ENCODE data around the gene PDPK1. TPM values are rescaled to one million over a fixed set of nuclear protein-coding genes. Genes with fewer than 3 reads are reported as not detected.

Gene PDPK1
- total RNA-seq, 1 donor from 2014 or later: 44.6 TPM

DNA sequence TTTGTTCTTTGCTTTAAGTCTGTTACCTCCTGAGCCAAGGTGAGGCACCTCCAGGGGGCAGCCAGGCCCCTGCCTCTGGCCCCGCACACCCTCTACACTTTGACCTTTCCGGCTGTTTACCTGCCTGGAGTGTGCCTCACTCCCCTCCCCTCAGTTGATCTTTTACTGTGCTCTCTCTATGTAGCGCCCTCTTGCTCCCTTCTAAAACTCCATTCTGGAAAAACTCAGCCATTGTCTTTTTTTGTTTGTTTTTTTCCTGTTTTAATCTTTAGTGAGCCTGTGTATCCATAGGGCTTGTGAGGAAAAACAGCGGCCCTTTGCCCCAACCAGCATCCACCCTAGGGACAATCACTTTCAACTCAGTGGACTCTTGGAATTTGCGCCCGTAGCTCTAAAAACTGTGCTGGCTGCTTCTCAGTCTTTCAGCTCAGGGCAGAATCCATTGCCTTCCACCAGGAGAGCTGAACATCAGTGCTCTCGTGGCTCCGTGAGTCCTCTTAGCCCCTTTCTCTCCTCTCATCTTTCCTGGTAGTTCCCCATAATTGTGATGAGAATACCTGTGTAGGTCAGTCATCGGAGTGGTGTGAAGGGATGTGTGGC, 13.4 kb upstream of the PDPK1 start:
- Mint-ChIP-seq H3K9me3 (no peaks in the 10 kb centered on the region), H3K4me1 (peaks cover 10% of the 10 kb centered on the region), H3K4me3 (no peak overlapping the region), H3K27me3 (ENCODE audit: low read depth) (no peaks in the 10 kb centered on the region), H3K36me3 (peaks cover 8% of the 10 kb centered on the region), H3K27ac (no peak overlapping the region)
- no peak for DNase-seq (ENCODE audit: low spot score in 2 of 2, unreplicated experiment in 2 of 2)
- TF ChIP-seq, protein P1, sequence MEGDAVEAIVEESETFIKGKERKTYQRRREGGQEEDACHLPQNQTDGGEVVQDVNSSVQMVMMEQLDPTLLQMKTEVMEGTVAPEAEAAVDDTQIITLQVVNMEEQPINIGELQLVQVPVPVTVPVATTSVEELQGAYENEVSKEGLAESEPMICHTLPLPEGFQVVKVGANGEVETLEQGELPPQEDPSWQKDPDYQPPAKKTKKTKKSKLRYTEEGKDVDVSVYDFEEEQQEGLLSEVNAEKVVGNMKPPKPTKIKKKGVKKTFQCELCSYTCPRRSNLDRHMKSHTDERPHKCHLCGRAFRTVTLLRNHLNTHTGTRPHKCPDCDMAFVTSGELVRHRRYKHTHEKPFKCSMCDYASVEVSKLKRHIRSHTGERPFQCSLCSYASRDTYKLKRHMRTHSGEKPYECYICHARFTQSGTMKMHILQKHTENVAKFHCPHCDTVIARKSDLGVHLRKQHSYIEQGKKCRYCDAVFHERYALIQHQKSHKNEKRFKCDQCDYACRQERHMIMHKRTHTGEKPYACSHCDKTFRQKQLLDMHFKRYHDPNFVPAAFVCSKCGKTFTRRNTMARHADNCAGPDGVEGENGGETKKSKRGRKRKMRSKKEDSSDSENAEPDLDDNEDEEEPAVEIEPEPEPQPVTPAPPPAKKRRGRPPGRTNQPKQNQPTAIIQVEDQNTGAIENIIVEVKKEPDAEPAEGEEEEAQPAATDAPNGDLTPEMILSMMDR (IDR thresholded peaks at IDR 0.05; ENCODE audit: unreplicated experiment): no peak

DNA sequence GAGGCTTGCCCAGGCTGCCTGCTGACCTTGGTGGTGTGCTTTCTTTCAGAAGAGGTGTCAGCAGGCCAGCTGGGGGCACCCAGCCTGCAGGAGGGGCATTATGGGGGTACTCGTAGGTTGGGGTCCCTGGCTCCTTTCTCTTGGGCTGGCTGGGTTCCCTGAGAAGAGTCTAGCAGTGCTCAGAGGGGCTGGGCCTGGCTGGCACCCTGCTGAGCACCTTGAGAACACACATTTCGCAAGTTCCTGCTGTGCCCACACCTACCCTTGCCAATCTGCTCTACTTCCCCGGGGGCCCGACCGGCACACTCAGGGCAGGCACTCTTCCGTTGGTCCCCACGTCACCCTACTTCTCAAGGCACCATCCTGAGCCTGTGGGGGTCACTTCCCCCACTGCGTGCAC, 11.7 kb upstream of the PDPK1 start:
- Mint-ChIP-seq H3K27ac (no peak overlapping the region), H3K4me1 (peaks cover 4% of the 10 kb centered on the region), H3K27me3 (ENCODE audit: low read depth) (no peaks in the 10 kb centered on the region), H3K4me3 (no peak overlapping the region), H3K9me3 (no peaks in the 10 kb centered on the region), H3K36me3 (peaks cover 13% of the 10 kb centered on the region)
- TF ChIP-seq, protein P1 (IDR thresholded peaks at IDR 0.05; ENCODE audit: unreplicated experiment): no peak
- no peak for DNase-seq (ENCODE audit: low spot score in 2 of 2, unreplicated experiment in 2 of 2)

DNA sequence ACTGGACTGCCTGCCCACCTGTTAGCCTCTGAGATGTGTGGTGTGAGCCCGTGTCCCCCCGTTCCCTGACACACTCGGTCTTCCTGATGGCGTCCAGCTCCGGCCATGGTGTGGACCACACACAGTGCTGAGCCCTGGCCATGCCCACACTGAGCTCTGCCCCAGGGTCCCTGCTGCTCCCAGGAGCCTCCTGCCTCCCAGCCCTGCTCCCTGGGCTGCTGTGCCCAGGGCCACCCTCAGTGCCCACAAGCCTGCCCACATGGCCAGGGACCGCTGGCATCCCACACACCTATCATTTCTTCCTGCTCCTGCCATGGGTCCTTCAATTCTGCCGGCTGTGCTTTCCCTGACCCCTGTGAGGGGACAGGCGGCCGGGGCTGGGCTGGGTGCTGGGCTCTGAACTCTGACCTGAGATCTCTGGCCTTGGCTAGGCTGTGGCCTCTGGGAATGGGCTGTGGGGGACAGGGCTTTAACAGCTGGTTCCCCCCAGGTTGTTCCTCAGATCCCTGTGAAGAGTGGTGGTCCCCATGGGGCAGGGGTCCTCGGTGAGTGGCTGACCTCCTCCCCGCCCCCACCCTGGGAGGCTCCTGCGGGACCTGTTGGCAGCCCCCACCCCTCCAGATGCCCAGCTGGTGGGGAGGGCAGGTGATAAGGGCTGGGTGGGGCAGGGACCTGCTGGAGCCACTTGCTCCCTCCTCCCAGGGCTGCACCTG, 10.6 kb upstream of the PDPK1 start:
- Mint-ChIP-seq H3K4me3 (no peak overlapping the region), H3K9me3 (no peaks in the 10 kb centered on the region), H3K4me1 (peaks cover 6% of the 10 kb centered on the region), H3K27me3 (ENCODE audit: low read depth) (no peaks in the 10 kb centered on the region), H3K27ac (no peak overlapping the region), H3K36me3 (peaks cover 13% of the 10 kb centered on the region)
- DNase-seq (ENCODE audit: low spot score in 2 of 2, unreplicated experiment in 2 of 2): no peak
- TF ChIP-seq, protein P1 (IDR thresholded peaks at IDR 0.05; ENCODE audit: unreplicated experiment): no peak

DNA sequence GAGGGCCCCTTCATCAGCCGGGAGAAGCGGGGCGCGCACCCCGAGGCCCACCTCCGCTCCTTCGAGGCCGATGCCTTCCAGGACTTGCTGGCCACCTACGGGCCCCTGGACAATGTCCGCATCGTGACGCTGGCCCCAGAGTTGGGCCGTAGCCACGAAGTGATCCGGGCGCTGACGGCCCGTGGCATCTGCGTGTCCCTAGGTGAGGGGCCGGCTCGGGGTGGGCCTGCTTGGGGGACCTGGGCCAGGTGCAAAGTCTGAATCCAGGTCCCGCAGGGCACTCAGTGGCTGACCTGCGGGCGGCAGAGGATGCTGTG, 10.1 kb upstream of the PDPK1 start:
- no peak for DNase-seq (ENCODE audit: low spot score in 2 of 2, unreplicated experiment in 2 of 2)
- Mint-ChIP-seq H3K9me3 (no peaks in the 10 kb centered on the region), H3K36me3 (peaks cover 13% of the 10 kb centered on the region), H3K27me3 (ENCODE audit: low read depth) (no peaks in the 10 kb centered on the region), H3K27ac (no peak overlapping the region), H3K4me1 (peaks cover 10% of the 10 kb centered on the region), H3K4me3 (no peak overlapping the region)
- TF ChIP-seq, protein P1 (IDR thresholded peaks at IDR 0.05; ENCODE audit: unreplicated experiment): no peak

DNA sequence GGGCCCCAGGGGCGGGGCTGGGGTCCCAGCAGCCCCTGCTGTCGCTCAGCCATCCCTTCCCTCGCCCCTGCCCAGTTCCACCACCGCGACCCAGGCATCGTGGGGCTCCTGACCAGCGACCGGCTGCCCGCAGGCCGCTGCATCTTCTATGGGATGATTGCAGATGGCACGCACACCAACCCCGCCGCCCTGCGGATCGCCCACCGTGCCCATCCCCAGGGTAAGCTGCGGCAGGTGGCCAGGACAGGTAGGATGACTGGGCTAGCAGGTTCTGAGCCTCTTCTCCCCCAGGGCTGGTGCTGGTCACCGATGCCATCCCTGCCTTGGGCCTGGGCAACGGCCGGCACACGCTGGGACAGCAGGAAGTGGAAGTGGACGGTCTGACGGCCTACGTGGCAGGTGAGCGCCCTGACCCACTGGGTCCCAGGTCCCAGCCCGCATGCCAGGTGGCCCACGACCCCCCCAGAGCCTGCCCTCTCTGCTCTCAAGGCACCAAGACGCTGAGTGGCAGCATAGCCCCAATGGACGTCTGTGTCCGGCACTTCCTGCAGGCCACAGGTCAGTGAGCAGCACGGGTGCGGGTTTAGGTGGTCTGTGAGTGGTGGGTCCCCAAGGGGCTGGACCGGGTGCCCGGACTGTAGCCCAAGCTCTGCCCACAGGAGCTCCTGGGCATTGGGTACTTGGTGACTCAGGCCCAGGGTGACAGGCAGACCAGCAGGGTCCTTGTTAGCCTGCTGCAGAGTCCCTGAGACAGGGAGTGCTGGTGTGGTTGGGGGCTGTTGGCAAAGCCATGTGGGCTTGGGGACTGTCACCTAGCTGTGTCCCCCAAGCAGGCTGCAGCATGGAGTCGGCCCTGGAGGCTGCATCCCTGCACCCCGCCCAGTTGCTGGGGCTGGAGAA, 9.4 kb upstream of the PDPK1 start:
- H3K9me3 Mint-ChIP-seq: no peaks in the 10 kb centered on the region
- TF ChIP-seq, protein P1 (IDR thresholded peaks at IDR 0.05; ENCODE audit: unreplicated experiment): no peak
- no peaks in the 10 kb centered on the region for H3K27me3 Mint-ChIP-seq (ENCODE audit: low read depth)
- peaks cover 13% of the 10 kb centered on the region for H3K36me3 Mint-ChIP-seq
- H3K4me1 Mint-ChIP-seq: peaks cover 12% of the 10 kb centered on the region
- no peak overlapping the region for H3K4me3 Mint-ChIP-seq
- H3K27ac Mint-ChIP-seq: no peak overlapping the region
- no peak for DNase-seq (ENCODE audit: low spot score in 2 of 2, unreplicated experiment in 2 of 2)
